PC-9 (cell line): ENCODE results near the gene RC3H1.

Experiments used
- CTCF ChIP-seq: fragments of 200-600 bp; sonication (generic); conservative IDR thresholded peaks from 2 replicates; pipeline ENCODE4 v1.6.1; 2017; ENCODE audit warnings: mixed run types, antibody characterized with exemption, mild to moderate bottlenecking, moderate library complexity
- EZH2 ChIP-seq: fragments of 200-600 bp; sonication (generic); IDR thresholded peaks from 2 replicates; pipeline ENCODE4 v1.8.0; 2017; ENCODE audit warnings: antibody characterized with exemption, low read depth

GRCh38 chr1:174068000-174068399 is 45.8 kb upstream of the RC3H1 start:
- no peak for TF ChIP-seq EZH2
- TF ChIP-seq CTCF = no peak
